DOHH2 (cell line): ENCODE results near the gene STPG4.

Experiments used
- H3F3A ChIP-seq: fragments of 200-600 bp; sonication (generic), shearing (Covaris generic); 2 replicates; pipeline ENCODE4 v1.6.0; 2016; ENCODE audit warnings: antibody characterized with exemption, mild to moderate bottlenecking; ENCODE audit not compliant: control insufficient read depth, insufficient read depth
- H3K27ac ChIP-seq: fragments of 200-600 bp; sonication (generic); 2 replicates; pipeline ENCODE4 v1.5.1; 2014; ENCODE audit warnings: low read depth, mild to moderate bottlenecking, low read length, moderate library complexity
- H3K27me3 ChIP-seq: fragments of 200-600 bp; sonication (generic); 2 replicates; pipeline ENCODE4 v1.6.1; 2014; ENCODE audit warnings: mild to moderate bottlenecking, low read length, mixed read lengths; ENCODE audit not compliant: control insufficient read depth
- H3K36me3 ChIP-seq: fragments of 200-600 bp; sonication (generic); 2 replicates; pipeline ENCODE4 v1.6.1; 2014; ENCODE audit warnings: mild to moderate bottlenecking, low read length, moderate library complexity, mixed read lengths; ENCODE audit not compliant: control insufficient read depth
- H3K4me1 ChIP-seq: fragments of 200-600 bp; sonication (generic); 2 replicates; pipeline ENCODE4 v1.6.1; 2014; ENCODE audit warnings: mild to moderate bottlenecking, low read length, mixed read lengths; ENCODE audit not compliant: control insufficient read depth
- H3K4me2 ChIP-seq: fragments of 200-600 bp; sonication (generic); 2 replicates; pipeline ENCODE4 v1.6.0; 2014; ENCODE audit warnings: mild to moderate bottlenecking, low read length, moderate library complexity
- H3K4me3 ChIP-seq: fragments of 200-600 bp; sonication (generic); 2 replicates; pipeline ENCODE4 v1.5.1; 2014; ENCODE audit warnings: mild to moderate bottlenecking, low read length, mixed read lengths
- H3K79me2 ChIP-seq: fragments of 200-600 bp; sonication (generic); 2 replicates; pipeline ENCODE4 v1.6.1; 2014; ENCODE audit warnings: mild to moderate bottlenecking, low read length, mixed read lengths; ENCODE audit not compliant: control insufficient read depth
- H3K9me2 ChIP-seq: fragments of 200-600 bp; sonication (generic); replicated peaks from 2 replicates; pipeline ENCODE4 v1.6.1; 2014; ENCODE audit warnings: mild to moderate bottlenecking, low read length, mixed read lengths; ENCODE audit not compliant: control insufficient read depth
- H3K9me3 ChIP-seq: fragments of 200-600 bp; sonication (generic); 2 replicates; pipeline ENCODE4 v1.6.1; 2014; ENCODE audit warnings: antibody characterized with exemption, low read length, mixed read lengths; ENCODE audit not compliant: control insufficient read depth, insufficient read depth
- H4K20me1 ChIP-seq: fragments of 200-600 bp; sonication (generic); 2 replicates; pipeline ENCODE4 v1.6.0; 2014; ENCODE audit warnings: low read depth, mild to moderate bottlenecking, antibody characterized with exemption, low read length, moderate library complexity; ENCODE audit not compliant: control insufficient read depth, insufficient read depth
- CTCF ChIP-seq: fragments of 200-600 bp; sonication (generic); IDR thresholded peaks from one replicate; pipeline ENCODE4 v1.5.1; 2014; ENCODE audit warnings: antibody characterized with exemption, mild to moderate bottlenecking, low read depth, low read length; ENCODE audit not compliant: poor library complexity, severe bottlenecking
- EZH2phosphoT487 ChIP-seq: fragments of 200-600 bp; sonication (generic); IDR thresholded peaks from 2 replicates; pipeline ENCODE4 v1.6.1; 2017; ENCODE audit warnings: borderline replicate concordance, mild to moderate bottlenecking, antibody characterized with exemption, low read length, moderate library complexity, mixed read lengths

STPG4 gene

DNA sequence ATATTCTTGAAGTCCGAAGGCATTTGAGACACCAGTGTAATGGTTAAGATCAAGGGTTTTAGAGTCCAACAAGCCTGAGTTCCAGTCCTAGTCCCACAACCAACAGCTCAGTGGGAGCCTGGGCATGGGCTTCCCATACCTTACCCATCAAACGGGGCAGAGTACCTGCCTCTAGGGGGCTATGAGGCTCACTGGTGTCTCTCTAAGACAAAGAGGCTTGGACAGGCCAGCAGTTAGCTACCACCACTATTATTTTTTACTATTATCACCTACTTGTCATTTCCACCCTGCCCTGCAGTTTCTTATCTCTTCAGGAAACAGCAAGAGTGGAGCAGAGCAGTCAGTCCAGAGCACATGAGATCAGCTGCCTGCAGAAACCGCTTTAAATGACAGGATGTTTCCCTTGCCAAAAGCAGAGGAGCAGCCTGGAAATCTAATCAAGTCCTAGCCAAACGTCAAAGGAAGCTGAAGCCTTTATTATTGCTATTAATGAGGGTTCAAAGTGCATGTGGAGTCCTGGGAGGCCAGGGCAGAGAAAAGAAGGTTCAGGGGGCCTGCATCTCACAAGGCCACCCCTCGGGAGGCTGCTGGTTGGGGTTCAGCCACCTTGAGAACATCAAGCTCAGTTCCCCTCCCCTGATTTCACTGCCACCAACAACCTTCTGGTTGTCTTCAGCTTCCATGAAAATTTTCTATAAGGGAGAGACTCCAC, 66.6 kb downstream of the STPG4 start:
- Histone ChIP-seq H3K79me2 (no peaks in the 10 kb centered on the region), H3K4me2 (no peak overlapping the region)

DNA sequence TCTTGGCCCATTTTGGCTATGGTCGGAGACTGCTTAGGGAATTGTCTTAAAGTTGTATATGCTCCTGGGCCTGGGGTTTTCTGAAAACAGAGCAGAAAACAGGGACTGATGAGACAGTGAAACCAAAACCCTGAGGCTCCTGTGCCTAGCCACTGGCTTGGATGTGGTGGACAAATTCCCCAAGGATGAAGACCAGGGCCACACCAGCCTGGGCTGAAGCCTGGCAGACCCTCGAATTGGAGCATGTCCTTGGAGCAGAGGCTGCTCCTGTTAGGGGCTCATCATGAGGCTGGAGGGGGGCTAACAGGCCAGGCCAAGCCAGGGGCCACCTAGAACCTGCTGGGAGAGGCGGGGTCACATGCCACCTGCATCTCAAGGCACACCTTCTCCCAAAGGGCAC, 68.1 kb downstream of the STPG4 start:
- H3K9me2 ChIP-seq: no peaks in the 10 kb centered on the region
- no peaks in the 10 kb centered on the region for H4K20me1 ChIP-seq
- no peak overlapping the region for H3K4me2 ChIP-seq
- TF ChIP-seq CTCF (no peak), EZH2phosphoT487 (no peak)
- H3K27me3 ChIP-seq: no peaks in the 10 kb centered on the region; the same call in 1 of the 2 replicates
- no peak overlapping the region for H3K4me3 ChIP-seq
- H3K4me1 ChIP-seq: no peaks in the 10 kb centered on the region
- no peaks in the 10 kb centered on the region for H3F3A ChIP-seq
- no peaks in the 10 kb centered on the region for H3K79me2 ChIP-seq
- no peaks in the 10 kb centered on the region for H3K36me3 ChIP-seq
- H3K9me3 ChIP-seq: no peaks in the 10 kb centered on the region
- no peak overlapping the region for H3K27ac ChIP-seq

More for the DNA sequence above, 66.6 kb downstream of the STPG4 start:
- Histone ChIP-seq H3K27ac (no peak overlapping the region), H3F3A (no peaks in the 10 kb centered on the region), H3K9me2 (no peaks in the 10 kb centered on the region), H3K27me3 (no peaks in the 10 kb centered on the region; the same call in 1 of the 2 replicates), H3K9me3 (no peaks in the 10 kb centered on the region), H3K4me1 (no peaks in the 10 kb centered on the region), H4K20me1 (no peaks in the 10 kb centered on the region), H3K4me3 (no peak overlapping the region), H3K36me3 (no peaks in the 10 kb centered on the region)
- no peak for TF ChIP-seq EZH2phosphoT487
- no peak for TF ChIP-seq CTCF

- Histone ChIP-seq H3K27ac (no peak overlapping the region), H3K9me3 (no peaks in the 10 kb centered on the region), H4K20me1 (no peaks in the 10 kb centered on the region), H3K4me3 (no peak overlapping the region), H3K79me2 (no peaks in the 10 kb centered on the region), H3K9me2 (no peaks in the 10 kb centered on the region), H3K4me2 (no peak overlapping the region), H3K4me1 (no peaks in the 10 kb centered on the region), H3F3A (no peaks in the 10 kb centered on the region), H3K36me3 (no peaks in the 10 kb centered on the region), H3K27me3 (no peaks in the 10 kb centered on the region; the same call in 1 of the 2 replicates)
- TF ChIP-seq CTCF: no peak
- TF ChIP-seq EZH2phosphoT487: no peak
These were observed 68.5 kb downstream of the STPG4 start for GRCh38 chr2:47086571-47086970.
